ENCODE measurements around the gene SUGCT.

The SUGCT gene

GRCh38 chr7:40800771-40801170 is 666.0 kb downstream of the SUGCT start:
- Histone ChIP-seq H3K36me3 (no peaks in the 10 kb centered on the region), H3K27me3 (ENCODE audit: insufficient read depth, low read depth, severe bottlenecking) (no peaks in the 10 kb centered on the region), H3K9me3 (ENCODE audit: severe bottlenecking) (no peaks in the 10 kb centered on the region), H3K27ac (no peak overlapping the region), H3K4me3 (ENCODE audit: low read depth, low read length) (no peak overlapping the region)
- TF ChIP-seq CTCF (IDR thresholded peaks at IDR 0.05; ENCODE audit: low read depth, low read length) = no peak
- no peak for DNase-seq

GRCh38 chr7:40802497-40802896 is 667.7 kb downstream of the SUGCT start:
- TF ChIP-seq CTCF (IDR thresholded peaks at IDR 0.05; ENCODE audit: low read depth, low read length) = no peak
- Histone ChIP-seq H3K27me3 (ENCODE audit: insufficient read depth, low read depth, severe bottlenecking) (no peaks in the 10 kb centered on the region), H3K27ac (no peak overlapping the region), H3K4me3 (ENCODE audit: low read depth, low read length) (no peak overlapping the region), H3K9me3 (ENCODE audit: severe bottlenecking) (no peaks in the 10 kb centered on the region), H3K36me3 (no peaks in the 10 kb centered on the region)
- DNase-seq = no peak

DNA sequence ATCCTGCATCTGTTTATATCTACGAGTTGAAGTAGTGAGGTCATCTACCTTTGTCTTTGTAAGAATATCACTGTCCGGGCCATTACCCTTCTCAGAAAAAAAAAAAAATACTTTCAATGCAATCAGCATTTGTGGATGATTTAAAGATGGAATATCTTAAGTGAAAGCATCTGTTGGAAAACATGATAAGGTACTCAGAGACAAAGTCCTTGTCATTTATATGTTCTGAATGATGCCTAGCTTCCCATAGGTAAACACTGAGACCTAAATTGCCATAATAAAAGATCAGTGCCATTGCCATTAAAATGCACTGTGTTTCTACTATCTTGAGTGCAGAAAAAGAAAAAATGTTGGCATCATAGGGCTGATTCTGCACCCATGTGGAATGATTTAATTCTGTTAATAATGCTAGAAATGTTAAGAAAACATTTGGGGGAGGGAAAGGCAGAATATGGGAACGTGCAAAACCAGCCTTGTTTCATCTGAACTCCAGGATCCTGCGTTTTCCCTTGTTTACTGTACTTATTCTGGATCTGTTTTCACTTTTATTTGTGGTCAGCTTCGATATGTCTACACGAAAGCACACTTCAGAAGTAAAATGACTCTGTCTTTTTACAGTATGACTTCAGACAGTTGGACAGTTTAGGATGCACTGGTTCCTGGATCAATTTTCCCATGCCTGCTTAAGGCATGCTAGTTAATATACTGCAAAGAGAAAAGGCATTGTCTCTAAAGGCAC is 669.8 kb downstream of the SUGCT start:
- Histone ChIP-seq H3K27me3 (ENCODE audit: insufficient read depth, low read depth, severe bottlenecking) (no peaks in the 10 kb centered on the region), H3K27ac (no peak overlapping the region), H3K36me3 (no peaks in the 10 kb centered on the region), H3K9me3 (ENCODE audit: severe bottlenecking) (no peaks in the 10 kb centered on the region), H3K4me3 (ENCODE audit: low read depth, low read length) (no peak overlapping the region)
- no peak for DNase-seq
- TF ChIP-seq CTCF (IDR thresholded peaks at IDR 0.05; ENCODE audit: low read depth, low read length) = no peak

- Histone ChIP-seq H3K27ac (no peak overlapping the region), H3K36me3 (no peaks in the 10 kb centered on the region), H3K4me3 (ENCODE audit: low read depth, low read length) (no peak overlapping the region), H3K9me3 (ENCODE audit: severe bottlenecking) (no peaks in the 10 kb centered on the region), H3K27me3 (ENCODE audit: insufficient read depth, low read depth, severe bottlenecking) (no peaks in the 10 kb centered on the region)
- no peak for TF ChIP-seq CTCF (IDR thresholded peaks at IDR 0.05; ENCODE audit: low read depth, low read length)
- no peak for DNase-seq
Measured at GRCh38 chr7:40805361-40805760, 670.6 kb downstream of the SUGCT start.

- no peak for DNase-seq
- no peaks in the 10 kb centered on the region for H3K36me3 ChIP-seq
- no peak overlapping the region for H3K27ac ChIP-seq
Measured at GRCh38 chr7:40808378-40808942, 673.7 kb downstream of the SUGCT start.

More at GRCh38 chr7:40808378-40808942, 673.7 kb downstream of the SUGCT start:
- Histone ChIP-seq H3K27me3 (ENCODE audit: insufficient read depth, low read depth, severe bottlenecking) (no peaks in the 10 kb centered on the region), H3K4me3 (ENCODE audit: low read depth, low read length) (no peak overlapping the region), H3K9me3 (ENCODE audit: severe bottlenecking) (no peaks in the 10 kb centered on the region)
- no peak for TF ChIP-seq CTCF (IDR thresholded peaks at IDR 0.05; ENCODE audit: low read depth, low read length)

Measured in WERI-Rb-1 (cell line).